ENCODE measurements around the gene GRB7. TPM values are rescaled to one million over a fixed set of nuclear protein-coding genes. Genes with fewer than 3 reads are reported as not detected.

GRB7 gene
- total RNA-seq, 2 donors from 2014 or later: 54.6 to 73.9 TPM

DNA sequence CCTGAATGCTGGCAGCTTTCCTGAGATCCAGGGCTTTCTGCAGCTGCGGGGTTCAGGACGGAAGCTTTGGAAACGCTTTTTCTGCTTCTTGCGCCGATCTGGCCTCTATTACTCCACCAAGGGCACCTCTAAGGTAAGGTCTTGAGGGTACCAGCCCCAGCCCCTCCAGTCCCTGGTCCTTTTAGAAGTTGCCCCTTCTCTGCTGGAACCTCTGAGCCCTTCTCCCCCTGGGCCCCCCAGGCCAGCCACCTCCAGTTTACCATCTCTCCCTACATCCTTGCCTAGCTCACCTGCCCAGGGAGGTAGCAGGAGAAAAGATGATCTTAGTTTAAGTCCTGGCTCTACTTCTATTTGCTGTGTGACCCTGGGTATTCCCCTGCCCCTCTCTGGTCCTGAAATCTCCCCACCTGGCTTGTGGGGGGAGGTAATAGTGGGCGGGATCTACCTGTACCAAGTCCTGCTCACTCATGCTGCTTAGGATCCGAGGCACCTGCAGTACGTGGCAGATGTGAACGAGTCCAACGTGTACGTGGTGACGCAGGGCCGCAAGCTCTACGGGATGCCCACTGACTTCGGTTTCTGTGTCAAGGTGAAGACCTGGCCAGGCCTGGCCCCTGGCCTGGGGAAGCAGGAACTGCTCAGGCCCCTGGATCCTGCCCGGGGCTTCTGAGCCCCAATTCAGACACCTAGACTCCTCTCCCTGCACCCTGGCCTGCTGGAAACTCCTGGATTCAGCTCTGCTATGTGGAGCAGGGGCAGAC lies 6.5 kb downstream of the GRB7 start:
- Mint-ChIP-seq H3K9me3 (no peaks in the 10 kb centered on the region), H3K27ac (no peak overlapping the region), H3K4me1 (peaks cover 19% of the 10 kb centered on the region), H3K27me3 (ENCODE audit: insufficient read depth) (no peaks in the 10 kb centered on the region), H3K4me3 (no peak overlapping the region), H3K36me3 (ENCODE audit: low read depth) (peaks cover 44% of the 10 kb centered on the region)
- no peaks in the 10 kb centered on the region for H3K9me3 ChIP-seq (ENCODE audit: control insufficient read depth, low read length)
- H3K27ac ChIP-seq (ENCODE audit: low read depth, low read length): no peak overlapping the region
- no peak overlapping the region for H3K4me3 ChIP-seq (ENCODE audit: low read length)
- 96% methylated on average over 16 of the region's 16 CpGs for WGBS, 2 experiments (ENCODE audit: insufficient coverage in 1 of 2, insufficient read length in 1 of 2)
- H3K9ac ChIP-seq (ENCODE audit: extremely low read depth, low read length, poor library complexity, severe bottlenecking): no peak overlapping the region
- peaks cover 13% of the 10 kb centered on the region for H3K36me3 ChIP-seq (ENCODE audit: control insufficient read depth, insufficient read depth, low read length)
- H3K4me1 ChIP-seq (ENCODE audit: control insufficient read depth, insufficient read depth, low read length): peaks cover 5% of the 10 kb centered on the region
- no peak for DNase-seq
- no peak for TF ChIP-seq CTCF (conservative IDR thresholded peaks at IDR 0.05)
- no peaks in the 10 kb centered on the region for H3K27me3 ChIP-seq (ENCODE audit: control insufficient read depth, insufficient read depth, low read length, poor library complexity, severe bottlenecking)

- TF ChIP-seq CTCF (conservative IDR thresholded peaks at IDR 0.05): no peak
- Histone ChIP-seq H3K27ac (ENCODE audit: low read depth, low read length) (no peak overlapping the region), H3K4me3 (ENCODE audit: low read length) (no peak overlapping the region), H3K27me3 (ENCODE audit: control insufficient read depth, insufficient read depth, low read length, poor library complexity, severe bottlenecking) (no peaks in the 10 kb centered on the region), H3K4me1 (ENCODE audit: control insufficient read depth, insufficient read depth, low read length) (peaks cover 5% of the 10 kb centered on the region), H3K9ac (ENCODE audit: extremely low read depth, low read length, poor library complexity, severe bottlenecking) (no peak overlapping the region), H3K36me3 (ENCODE audit: control insufficient read depth, insufficient read depth, low read length) (peaks cover 13% of the 10 kb centered on the region), H3K9me3 (ENCODE audit: control insufficient read depth, low read length) (no peaks in the 10 kb centered on the region)
- Mint-ChIP-seq H3K9me3 (no peaks in the 10 kb centered on the region), H3K27me3 (ENCODE audit: insufficient read depth) (no peaks in the 10 kb centered on the region), H3K36me3 (ENCODE audit: low read depth) (peaks cover 44% of the 10 kb centered on the region), H3K4me1 (peaks cover 18% of the 10 kb centered on the region), H3K27ac (no peak overlapping the region), H3K4me3 (no peak overlapping the region)
- WGBS, 2 experiments (ENCODE audit: insufficient coverage in 1 of 2, insufficient read length in 1 of 2): 89 to 93% methylated on average over 4 to 8 of the region's 8 CpGs
- DNase-seq: no peak
These were observed 7.1 kb downstream of the GRB7 start for GRCh38 chr17:39744836-39745215.

DNA sequence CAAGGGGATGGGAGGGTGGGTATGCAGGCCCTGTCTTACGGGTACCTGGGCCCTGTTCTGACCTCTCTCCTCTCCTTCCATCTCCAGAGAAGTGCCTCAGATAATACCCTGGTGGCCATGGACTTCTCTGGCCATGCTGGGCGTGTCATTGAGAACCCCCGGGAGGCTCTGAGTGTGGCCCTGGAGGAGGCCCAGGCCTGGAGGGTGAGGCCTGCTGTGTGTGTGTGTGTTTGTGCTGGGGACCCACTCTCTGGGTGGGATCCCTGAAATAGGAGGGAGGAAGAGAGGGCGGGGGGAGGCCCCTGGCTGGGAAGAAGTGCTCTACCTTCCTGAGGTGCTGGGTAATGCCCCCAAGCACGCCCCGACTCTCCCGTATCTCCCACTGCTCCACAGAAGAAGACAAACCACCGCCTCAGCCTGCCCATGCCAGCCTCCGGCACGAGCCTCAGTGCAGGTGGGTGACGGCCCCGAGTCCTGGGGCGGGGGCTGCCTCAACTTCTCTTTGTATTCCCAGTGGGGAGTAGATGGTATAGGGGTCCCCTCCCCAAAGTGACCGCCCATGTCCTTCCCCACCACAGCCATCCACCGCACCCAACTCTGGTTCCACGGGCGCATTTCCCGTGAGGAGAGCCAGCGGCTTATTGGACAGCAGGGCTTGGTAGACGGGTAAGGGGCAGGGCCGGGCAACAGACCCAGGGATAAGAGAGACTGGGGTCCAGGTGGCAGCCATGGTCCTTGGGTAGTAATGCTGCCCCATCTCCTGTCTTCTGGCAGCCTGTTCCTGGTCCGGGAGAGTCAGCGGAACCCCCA lies 7.8 kb downstream of the GRB7 start:
- no peak for TF ChIP-seq CTCF (conservative IDR thresholded peaks at IDR 0.05)
- Histone ChIP-seq H3K9me3 (ENCODE audit: control insufficient read depth, low read length) (no peaks in the 10 kb centered on the region), H3K36me3 (ENCODE audit: control insufficient read depth, insufficient read depth, low read length) (peaks cover 13% of the 10 kb centered on the region), H3K9ac (ENCODE audit: extremely low read depth, low read length, poor library complexity, severe bottlenecking) (no peak overlapping the region), H3K27me3 (ENCODE audit: control insufficient read depth, insufficient read depth, low read length, poor library complexity, severe bottlenecking) (no peaks in the 10 kb centered on the region), H3K27ac (ENCODE audit: low read depth, low read length) (no peak overlapping the region), H3K4me3 (ENCODE audit: low read length) (no peak overlapping the region), H3K4me1 (ENCODE audit: control insufficient read depth, insufficient read depth, low read length) (no peaks in the 10 kb centered on the region)
- H3K4me1 Mint-ChIP-seq: peaks cover 11% of the 10 kb centered on the region
- H3K27ac Mint-ChIP-seq: no peak overlapping the region
- DNase-seq: no peak
- H3K9me3 Mint-ChIP-seq: no peaks in the 10 kb centered on the region
- no peaks in the 10 kb centered on the region for H3K27me3 Mint-ChIP-seq (ENCODE audit: insufficient read depth)
- no peak overlapping the region for H3K4me3 Mint-ChIP-seq
- H3K36me3 Mint-ChIP-seq (ENCODE audit: low read depth): peaks cover 44% of the 10 kb centered on the region
- WGBS, 2 experiments (ENCODE audit: insufficient coverage in 1 of 2, insufficient read length in 1 of 2): 87 to 96% methylated on average over 3 to 22 of the region's 23 CpGs
